GM13977 (cell line): ENCODE data around the gene SYT5.

Source experiments
- DNase-seq: peaks from one replicate; pipeline ENCODE4 v3.0.0; 2012; ENCODE audit warnings: low spot score
- in situ Hi-C: fragments of 300-500 bp; cut with MboI; formaldehyde crosslinking; loops from one replicate; pipeline ENCODE4 v1.12.0; 2022; ENCODE audit warnings: low sequenced_read_pairs, low pct_unique_long_range_greater_than_20kb, mixed read lengths, inconsistent platforms; ENCODE audit not compliant: unreplicated experiment
- TF ChIP-seq, protein P1 (sequence below): IDR thresholded peaks from 2 replicates; pipeline ENCODE4 v1.5.1; 2012; ENCODE audit warnings: mild to moderate bottlenecking, control low read depth; ENCODE audit not compliant: insufficient read depth; ENCODE audit errors: extremely low read depth, missing control alignments

Gene SYT5

DNA sequence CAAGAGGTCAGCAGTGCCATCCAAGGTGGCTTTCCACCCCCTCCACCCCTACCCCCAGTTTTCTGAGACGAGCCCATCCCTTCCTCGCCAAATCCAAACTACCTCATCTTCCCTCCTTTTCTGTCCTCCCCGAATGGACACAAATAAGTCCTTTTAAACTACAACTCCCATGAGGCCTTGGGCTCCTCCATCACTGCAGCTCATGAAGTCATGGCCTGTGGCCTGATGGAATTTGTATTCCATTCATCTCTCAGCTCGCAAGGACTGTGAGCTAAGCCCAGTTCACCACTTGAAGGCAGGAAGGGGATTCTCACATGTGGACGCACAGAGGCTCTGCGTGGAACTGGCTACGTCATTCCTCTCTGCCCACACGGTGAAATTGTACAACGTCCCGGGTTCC, 16.7 kb upstream of the SYT5 start:
- no peak for DNase-seq
- TF ChIP-seq, protein P1, sequence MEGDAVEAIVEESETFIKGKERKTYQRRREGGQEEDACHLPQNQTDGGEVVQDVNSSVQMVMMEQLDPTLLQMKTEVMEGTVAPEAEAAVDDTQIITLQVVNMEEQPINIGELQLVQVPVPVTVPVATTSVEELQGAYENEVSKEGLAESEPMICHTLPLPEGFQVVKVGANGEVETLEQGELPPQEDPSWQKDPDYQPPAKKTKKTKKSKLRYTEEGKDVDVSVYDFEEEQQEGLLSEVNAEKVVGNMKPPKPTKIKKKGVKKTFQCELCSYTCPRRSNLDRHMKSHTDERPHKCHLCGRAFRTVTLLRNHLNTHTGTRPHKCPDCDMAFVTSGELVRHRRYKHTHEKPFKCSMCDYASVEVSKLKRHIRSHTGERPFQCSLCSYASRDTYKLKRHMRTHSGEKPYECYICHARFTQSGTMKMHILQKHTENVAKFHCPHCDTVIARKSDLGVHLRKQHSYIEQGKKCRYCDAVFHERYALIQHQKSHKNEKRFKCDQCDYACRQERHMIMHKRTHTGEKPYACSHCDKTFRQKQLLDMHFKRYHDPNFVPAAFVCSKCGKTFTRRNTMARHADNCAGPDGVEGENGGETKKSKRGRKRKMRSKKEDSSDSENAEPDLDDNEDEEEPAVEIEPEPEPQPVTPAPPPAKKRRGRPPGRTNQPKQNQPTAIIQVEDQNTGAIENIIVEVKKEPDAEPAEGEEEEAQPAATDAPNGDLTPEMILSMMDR: no peak
- in situ Hi-C loops: no loop called here

DNA sequence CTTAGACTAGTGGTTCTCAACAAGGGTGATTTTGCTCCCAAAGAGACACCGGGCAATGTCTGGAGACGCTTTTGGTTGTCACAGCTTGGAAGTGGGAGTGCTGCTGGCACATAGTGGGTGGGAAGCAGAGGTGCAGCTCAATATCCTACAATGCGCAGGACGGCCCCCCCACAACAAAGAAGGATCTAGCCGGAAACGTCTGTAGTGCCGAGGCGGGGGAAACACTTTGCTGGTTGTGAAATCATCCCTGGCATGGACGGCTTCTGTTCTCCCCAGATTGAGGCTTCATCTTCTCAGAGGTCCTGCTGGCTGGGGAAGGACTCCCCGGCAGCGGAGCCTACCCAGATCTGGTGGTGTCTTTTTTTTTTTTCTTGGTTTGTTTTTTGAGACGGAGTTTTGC, 13.4 kb upstream of the SYT5 start:
- in situ Hi-C loops: no loop called here
- TF ChIP-seq, protein P1: no peak
- no peak for DNase-seq

DNA sequence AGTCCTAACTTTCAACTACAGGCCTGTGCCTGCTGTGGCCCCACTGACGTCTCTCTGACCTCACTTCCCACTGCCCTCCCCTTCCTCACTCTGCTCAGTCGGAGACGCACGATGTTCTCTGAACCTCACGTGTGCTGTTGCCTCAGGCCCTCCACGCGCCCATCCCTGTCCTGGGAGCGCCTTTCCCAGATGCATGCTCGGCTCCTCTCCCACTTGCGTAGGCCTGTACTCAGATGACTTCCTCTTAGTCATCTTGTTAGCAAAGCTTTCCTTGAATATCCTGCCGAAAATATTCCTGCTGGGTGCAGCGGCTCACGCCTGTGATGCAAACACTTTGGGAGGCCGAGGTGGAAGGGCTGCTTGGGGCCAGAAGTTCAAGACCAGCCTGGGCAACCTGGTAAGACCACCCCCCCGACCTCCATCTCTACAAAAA, 9.3 kb upstream of the SYT5 start:
- no peak for DNase-seq
- in situ Hi-C loops: no loop called here
- TF ChIP-seq, protein P1: no peak

DNA sequence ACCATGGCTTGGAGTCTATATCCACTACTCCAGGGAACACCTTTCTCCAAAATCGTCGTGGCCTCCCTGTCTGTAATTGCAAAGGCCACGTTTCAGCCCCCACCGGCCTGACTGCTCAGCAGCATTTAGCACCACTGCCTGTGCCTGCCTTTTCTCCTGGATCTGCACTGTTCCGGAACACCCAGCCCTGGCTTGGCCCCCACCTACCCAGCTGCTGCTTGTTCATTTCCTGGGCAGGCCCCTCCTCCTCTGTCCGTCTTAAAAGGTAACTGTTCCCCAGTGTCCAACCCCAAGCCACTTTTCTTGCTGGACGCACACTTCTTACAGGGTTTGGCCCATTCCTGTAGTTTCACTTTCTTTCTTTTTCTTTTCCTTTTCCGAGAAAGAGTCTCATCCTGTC, 8.5 kb upstream of the SYT5 start:
- in situ Hi-C loops: no loop called here
- no peak for DNase-seq
- TF ChIP-seq, protein P1: no peak

DNA sequence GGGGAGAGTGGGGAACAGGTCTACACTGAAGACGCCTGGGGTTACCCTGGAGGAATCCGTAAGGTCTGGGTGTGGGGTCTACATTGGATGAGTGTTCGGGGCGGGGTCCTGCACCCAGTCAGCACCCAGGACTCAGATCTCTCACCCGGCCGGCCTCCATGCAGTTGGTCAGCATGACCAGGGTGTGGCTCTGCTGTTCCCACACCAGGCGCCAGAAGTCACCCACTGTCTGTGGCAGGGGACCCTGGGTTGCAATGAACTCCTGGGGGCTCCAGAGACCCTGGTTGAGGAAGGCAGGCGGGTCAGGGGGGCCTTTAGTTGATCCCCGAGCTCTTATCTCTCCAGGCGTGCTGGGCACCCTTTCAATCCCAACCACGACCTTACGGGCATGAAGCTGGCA, 6.0 kb upstream of the SYT5 start:
- TF ChIP-seq, protein P1: no peak
- no peak for DNase-seq
- in situ Hi-C loops: no loop called here

DNA sequence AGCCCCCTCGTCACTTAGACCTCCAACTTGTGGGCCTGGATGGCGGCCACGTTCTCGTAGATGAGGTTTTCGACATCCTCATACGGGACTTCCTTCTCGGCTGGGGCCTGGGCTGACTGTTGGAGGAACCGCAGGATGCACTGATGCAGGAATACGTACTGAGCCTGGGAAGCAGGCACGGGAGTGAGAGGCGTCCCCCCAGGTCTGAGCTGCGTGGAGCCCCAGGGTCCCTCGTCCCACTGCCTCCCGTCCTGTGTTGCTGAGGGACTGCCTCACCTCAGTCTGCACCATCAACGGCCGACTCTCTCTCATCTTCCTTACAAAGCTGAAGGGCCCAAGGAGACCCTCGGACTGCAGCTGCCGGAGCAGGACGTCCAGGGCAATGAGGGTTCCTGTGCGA, 1.7 kb upstream of the SYT5 start:
- DNase-seq: no peak
- TF ChIP-seq, protein P1: no peak
- in situ Hi-C loops: no loop called here
